ENCODE data around the gene TEX13D.

DNA sequence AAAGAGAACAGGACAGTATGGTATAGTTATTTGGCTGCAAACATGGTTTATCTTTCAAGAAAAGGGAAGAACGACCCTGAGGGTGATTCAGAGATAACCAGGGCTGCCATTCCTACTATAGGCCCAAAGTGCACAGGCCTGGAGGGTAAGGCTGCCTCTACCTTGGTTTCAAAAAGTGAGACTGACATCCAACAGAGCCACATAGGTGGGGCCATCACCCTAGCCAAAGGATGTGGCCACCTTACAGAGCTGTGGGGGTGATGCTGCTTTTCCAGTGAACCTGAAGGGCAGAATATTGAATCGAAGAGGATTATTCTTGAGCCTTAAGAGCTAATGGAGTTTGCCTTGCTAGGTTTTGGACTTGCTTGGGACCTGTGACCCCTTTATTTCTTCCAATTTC is 29.6 kb downstream of the TEX13D start:
- TF ChIP-seq, protein P1, sequence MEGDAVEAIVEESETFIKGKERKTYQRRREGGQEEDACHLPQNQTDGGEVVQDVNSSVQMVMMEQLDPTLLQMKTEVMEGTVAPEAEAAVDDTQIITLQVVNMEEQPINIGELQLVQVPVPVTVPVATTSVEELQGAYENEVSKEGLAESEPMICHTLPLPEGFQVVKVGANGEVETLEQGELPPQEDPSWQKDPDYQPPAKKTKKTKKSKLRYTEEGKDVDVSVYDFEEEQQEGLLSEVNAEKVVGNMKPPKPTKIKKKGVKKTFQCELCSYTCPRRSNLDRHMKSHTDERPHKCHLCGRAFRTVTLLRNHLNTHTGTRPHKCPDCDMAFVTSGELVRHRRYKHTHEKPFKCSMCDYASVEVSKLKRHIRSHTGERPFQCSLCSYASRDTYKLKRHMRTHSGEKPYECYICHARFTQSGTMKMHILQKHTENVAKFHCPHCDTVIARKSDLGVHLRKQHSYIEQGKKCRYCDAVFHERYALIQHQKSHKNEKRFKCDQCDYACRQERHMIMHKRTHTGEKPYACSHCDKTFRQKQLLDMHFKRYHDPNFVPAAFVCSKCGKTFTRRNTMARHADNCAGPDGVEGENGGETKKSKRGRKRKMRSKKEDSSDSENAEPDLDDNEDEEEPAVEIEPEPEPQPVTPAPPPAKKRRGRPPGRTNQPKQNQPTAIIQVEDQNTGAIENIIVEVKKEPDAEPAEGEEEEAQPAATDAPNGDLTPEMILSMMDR (conservative IDR thresholded peaks at IDR 0.05; ENCODE audit: low read depth in 2 of 2) = no peak
- TF ChIP-seq, protein P2, sequence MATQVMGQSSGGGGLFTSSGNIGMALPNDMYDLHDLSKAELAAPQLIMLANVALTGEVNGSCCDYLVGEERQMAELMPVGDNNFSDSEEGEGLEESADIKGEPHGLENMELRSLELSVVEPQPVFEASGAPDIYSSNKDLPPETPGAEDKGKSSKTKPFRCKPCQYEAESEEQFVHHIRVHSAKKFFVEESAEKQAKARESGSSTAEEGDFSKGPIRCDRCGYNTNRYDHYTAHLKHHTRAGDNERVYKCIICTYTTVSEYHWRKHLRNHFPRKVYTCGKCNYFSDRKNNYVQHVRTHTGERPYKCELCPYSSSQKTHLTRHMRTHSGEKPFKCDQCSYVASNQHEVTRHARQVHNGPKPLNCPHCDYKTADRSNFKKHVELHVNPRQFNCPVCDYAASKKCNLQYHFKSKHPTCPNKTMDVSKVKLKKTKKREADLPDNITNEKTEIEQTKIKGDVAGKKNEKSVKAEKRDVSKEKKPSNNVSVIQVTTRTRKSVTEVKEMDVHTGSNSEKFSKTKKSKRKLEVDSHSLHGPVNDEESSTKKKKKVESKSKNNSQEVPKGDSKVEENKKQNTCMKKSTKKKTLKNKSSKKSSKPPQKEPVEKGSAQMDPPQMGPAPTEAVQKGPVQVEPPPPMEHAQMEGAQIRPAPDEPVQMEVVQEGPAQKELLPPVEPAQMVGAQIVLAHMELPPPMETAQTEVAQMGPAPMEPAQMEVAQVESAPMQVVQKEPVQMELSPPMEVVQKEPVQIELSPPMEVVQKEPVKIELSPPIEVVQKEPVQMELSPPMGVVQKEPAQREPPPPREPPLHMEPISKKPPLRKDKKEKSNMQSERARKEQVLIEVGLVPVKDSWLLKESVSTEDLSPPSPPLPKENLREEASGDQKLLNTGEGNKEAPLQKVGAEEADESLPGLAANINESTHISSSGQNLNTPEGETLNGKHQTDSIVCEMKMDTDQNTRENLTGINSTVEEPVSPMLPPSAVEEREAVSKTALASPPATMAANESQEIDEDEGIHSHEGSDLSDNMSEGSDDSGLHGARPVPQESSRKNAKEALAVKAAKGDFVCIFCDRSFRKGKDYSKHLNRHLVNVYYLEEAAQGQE (IDR thresholded peaks at IDR 0.05; ENCODE audit: unreplicated experiment) = no peak
- TF ChIP-seq EZH2phosphoT487 (IDR thresholded peaks at IDR 0.05; ENCODE audit: unreplicated experiment) (no peak), POLR2AphosphoS5 (IDR thresholded peaks at IDR 0.05; ENCODE audit: low read depth) (no peak), EZH2 (IDR thresholded peaks at IDR 0.05; ENCODE audit: low read depth, unreplicated experiment) (no peak), JUNB (IDR thresholded peaks at IDR 0.05; ENCODE audit: unreplicated experiment) (no peak), CREB1 (CRISPR knock-in tag; IDR thresholded peaks at IDR 0.05; ENCODE audit: low read depth) (no peak), ZNF114 (CRISPR knock-in tag; IDR thresholded peaks at IDR 0.05) (no peak), ZNF331 (CRISPR knock-in tag; IDR thresholded peaks at IDR 0.05; ENCODE audit: low read depth) (no peak)
- TF ChIP-seq, protein P3, sequence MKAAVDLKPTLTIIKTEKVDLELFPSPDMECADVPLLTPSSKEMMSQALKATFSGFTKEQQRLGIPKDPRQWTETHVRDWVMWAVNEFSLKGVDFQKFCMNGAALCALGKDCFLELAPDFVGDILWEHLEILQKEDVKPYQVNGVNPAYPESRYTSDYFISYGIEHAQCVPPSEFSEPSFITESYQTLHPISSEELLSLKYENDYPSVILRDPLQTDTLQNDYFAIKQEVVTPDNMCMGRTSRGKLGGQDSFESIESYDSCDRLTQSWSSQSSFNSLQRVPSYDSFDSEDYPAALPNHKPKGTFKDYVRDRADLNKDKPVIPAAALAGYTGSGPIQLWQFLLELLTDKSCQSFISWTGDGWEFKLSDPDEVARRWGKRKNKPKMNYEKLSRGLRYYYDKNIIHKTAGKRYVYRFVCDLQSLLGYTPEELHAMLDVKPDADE (IDR thresholded peaks at IDR 0.05) = no peak
- TF ChIP-seq, protein P4, sequence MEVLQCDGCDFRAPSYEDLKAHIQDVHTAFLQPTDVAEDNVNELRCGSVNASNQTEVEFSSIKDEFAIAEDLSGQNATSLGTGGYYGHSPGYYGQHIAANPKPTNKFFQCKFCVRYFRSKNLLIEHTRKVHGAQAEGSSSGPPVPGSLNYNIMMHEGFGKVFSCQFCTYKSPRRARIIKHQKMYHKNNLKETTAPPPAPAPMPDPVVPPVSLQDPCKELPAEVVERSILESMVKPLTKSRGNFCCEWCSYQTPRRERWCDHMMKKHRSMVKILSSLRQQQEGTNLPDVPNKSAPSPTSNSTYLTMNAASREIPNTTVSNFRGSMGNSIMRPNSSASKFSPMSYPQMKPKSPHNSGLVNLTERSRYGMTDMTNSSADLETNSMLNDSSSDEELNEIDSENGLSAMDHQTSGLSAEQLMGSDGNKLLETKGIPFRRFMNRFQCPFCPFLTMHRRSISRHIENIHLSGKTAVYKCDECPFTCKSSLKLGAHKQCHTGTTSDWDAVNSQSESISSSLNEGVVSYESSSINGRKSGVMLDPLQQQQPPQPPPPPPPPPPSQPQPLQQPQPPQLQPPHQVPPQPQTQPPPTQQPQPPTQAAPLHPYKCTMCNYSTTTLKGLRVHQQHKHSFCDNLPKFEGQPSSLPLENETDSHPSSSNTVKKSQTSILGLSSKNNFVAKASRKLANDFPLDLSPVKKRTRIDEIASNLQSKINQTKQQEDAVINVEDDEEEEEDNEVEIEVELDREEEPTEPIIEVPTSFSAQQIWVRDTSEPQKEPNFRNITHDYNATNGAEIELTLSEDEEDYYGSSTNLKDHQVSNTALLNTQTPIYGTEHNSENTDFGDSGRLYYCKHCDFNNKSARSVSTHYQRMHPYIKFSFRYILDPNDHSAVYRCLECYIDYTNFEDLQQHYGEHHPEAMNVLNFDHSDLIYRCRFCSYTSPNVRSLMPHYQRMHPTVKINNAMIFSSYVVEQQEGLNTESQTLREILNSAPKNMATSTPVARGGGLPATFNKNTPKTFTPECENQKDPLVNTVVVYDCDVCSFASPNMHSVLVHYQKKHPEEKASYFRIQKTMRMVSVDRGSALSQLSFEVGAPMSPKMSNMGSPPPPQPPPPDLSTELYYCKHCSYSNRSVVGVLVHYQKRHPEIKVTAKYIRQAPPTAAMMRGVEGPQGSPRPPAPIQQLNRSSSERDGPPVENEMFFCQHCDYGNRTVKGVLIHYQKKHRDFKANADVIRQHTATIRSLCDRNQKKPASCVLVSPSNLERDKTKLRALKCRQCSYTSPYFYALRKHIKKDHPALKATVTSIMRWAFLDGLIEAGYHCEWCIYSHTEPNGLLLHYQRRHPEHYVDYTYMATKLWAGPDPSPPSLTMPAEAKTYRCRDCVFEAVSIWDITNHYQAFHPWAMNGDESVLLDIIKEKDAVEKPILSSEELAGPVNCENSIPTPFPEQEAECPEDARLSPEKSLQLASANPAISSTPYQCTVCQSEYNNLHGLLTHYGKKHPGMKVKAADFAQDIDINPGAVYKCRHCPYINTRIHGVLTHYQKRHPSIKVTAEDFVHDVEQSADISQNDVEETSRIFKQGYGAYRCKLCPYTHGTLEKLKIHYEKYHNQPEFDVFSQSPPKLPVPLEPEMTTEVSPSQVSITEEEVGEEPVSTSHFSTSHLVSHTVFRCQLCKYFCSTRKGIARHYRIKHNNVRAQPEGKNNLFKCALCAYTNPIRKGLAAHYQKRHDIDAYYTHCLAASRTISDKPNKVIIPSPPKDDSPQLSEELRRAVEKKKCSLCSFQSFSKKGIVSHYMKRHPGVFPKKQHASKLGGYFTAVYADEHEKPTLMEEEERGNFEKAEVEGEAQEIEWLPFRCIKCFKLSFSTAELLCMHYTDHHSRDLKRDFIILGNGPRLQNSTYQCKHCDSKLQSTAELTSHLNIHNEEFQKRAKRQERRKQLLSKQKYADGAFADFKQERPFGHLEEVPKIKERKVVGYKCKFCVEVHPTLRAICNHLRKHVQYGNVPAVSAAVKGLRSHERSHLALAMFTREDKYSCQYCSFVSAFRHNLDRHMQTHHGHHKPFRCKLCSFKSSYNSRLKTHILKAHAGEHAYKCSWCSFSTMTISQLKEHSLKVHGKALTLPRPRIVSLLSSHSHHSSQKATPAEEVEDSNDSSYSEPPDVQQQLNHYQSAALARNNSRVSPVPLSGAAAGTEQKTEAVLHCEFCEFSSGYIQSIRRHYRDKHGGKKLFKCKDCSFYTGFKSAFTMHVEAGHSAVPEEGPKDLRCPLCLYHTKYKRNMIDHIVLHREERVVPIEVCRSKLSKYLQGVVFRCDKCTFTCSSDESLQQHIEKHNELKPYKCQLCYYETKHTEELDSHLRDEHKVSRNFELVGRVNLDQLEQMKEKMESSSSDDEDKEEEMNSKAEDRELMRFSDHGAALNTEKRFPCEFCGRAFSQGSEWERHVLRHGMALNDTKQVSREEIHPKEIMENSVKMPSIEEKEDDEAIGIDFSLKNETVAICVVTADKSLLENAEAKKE (CRISPR knock-in tag; IDR thresholded peaks at IDR 0.05) = no peak
